Suppressor macrophage treated with lipopolysaccharide for 4 hours (primary cell): ENCODE measurements around the gene HTR6.

ENCODE experiments used
- DNase-seq: peaks from one replicate; pipeline ENCODE4 v3.0.0-alpha.2; 2020

Gene HTR6

DNA sequence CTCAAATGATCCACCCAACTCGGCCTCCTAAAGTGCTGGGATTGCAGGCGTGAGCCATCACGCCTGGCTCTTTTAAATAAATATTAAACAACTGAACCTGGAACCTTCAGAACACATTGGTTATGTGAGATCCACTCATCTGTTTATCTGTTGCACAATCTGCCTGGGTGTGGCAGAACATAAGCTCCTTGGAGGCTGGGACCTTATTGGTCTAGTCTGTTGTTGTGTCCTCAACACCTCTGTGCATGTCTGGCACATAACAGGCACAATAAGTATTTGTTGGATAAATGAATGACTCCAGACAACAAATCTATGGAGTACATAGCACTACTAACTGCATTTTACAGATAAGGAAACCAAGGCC lies 24.7 kb upstream of the HTR6 start:
- DNase-seq = no peak

GRCh38 chr1:19640363-19641316 lies 24.0 kb upstream of the HTR6 start:
- no peak for DNase-seq

DNA sequence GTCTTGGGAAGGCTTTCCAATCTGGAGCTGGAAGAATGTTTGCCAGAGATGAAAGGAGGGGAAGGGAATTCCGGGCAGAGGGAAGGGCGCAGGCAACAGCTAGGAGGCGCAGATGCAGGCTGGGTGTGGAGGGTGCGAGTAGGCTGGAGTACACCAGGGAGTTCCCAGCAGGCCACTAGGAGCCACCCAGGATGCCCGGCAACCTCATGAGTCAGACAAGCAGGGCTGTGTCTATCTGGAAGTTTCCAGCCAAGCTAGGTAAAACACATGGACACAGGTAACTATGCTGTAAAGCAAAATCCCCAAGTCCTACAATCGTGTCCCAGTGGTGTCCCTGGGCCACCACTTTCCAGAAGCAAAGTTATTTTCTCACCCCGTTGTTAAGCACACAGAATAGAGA lies 21.6 kb upstream of the HTR6 start:
- no peak for DNase-seq

- peak; percentile 49 for DNase-seq
These were observed 20.9 kb upstream of the HTR6 start, which contains the start of gene NBL1 for GRCh38 chr1:19643602-19644394. Gene NBL1 (plus strand): TSS chr1:19644311. CDS start chr1:19655031, 10,720 bp downstream.

DNA sequence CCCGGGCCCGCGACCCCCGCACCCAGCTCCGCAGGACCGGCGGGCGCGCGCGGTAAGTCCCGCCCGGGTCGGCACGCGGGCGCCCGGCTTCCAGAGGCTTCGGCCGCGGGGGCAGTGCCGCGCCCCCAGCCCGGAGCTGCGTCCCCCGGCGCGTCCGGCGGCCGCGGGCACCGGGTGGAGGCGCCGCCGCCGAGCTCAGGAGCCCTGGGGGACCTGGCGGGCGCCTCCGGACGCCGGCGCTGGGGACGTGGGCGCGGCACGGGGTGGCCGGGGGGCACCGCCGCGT lies 20.3 kb upstream of the HTR6 start:
- no peak for DNase-seq

DNA sequence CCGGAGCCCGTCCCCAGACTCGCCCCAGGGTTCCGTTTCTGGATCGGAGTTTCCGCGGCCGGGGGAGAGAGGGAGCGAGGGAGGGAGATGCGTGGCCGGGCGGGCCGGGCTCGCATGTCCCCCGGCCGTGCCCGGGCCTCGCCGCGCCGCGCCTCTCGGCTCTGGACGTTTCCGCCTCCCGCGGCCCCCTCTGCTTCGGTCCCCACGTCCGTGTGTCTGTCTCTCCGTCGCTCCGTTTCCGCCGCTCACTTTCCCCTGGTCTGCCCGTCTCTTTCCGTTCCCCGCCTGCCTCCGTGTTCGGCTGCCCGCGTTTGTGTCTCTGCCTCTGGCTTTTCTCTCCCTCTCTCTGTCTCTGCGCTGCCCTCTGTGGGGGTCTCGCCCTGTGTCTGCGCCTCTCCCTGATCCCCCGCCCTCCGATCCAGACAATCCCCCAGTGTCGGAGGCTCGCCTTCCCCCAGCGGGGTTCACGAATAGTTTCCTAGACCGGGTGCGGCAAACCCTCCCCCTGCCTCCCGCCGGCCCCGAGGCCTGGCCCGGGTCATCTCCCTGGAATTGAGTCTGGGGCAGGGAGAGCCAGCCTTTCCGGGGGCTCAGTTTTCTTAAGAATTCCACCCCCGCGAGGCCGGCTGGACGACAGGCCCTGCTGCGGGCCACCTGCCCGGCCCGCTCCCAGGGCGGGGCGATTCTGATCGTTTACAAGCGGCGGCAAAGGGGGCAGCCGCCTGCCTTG lies 19.8 kb upstream of the HTR6 start:
- peak; percentile 39 for DNase-seq

GRCh38 chr1:19645411-19646251 lies 19.0 kb upstream of the HTR6 start:
- DNase-seq = no peak

DNA sequence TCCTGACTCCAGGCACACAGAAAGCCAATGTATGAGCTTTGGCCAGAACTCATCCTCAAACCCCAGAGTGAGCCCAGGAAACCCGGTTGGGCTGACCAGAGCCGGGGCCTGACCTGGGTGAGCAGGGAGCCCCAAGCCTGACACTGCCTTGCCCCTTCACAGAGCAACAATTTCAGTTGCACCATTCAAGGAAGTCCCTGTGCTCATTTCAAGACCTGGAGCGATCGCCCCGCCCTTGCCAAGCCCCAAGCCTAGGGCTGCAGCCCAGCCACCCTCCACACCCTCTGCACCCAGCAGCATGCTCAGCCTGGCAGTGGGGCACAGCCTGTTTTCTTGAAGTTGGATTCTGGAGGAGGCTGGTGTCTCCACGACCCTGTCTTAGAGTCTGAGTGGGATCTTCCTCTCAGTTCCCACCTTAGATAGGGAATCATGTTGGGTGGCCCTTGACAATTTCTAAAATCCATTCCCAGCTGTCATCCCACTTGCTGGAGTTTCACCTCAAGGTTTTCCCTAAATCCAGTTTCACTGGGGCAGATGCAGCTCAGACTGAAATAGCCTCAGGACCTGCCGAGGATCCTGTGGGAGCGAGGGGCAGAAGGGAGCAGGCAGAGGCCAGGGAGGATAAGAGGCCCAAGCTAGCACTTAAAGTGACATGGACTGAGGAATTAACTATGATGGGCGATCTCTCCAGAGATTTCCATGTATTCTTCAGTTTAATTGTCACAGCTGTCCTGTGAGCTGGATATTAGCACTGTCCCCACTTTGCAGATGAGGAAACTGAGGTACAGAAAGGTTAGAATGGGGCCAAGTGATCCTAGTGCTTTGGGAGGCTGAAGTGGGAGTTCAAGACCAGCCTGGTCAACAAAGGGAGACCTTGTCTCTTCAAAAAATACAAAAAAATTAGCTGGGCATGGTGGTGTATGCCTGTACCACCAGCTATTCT lies 18.0 kb upstream of the HTR6 start:
- DNase-seq = peak; percentile 47

DNA sequence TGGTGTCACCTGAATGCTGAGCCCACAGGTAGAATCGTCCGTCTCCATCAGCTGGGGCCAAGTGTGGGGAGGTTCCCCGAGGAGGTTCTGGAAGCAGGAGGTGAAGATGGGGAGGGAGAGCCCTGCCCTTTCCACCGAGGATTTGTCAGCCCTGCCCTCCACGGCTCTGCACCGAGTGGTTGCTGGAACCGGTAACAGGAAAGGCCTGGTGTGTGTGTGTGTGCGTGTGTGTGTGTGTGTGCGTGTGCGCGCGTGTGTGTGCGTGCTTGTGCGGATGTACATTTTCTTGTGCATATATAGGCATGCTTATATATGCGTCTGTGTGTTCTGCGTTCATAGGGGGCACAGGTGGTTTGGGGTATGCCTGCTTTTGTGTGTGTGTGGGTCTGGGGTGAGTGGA lies 17.0 kb upstream of the HTR6 start:
- no peak for DNase-seq

DNA sequence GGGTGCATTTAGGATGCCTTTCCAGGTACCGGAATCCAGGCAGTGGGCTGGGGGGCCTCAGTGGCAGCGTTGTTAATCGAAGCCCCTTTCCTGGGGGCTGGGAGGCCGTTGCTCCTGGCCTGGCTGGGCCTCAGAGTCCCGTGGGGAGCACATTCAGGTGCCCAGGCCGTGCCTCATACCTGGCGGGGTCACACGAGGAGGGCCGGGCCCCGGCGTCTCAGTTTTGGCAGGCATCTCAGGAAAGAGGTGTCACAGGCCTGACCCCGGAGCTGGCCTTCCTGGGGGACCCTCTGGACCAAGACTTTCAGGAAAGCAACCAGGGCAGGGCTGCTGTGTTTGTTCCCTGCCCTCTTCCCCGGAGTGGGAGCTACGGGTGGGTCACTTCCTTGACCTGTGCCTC lies 16.4 kb upstream of the HTR6 start:
- DNase-seq = no peak

- DNase-seq = no peak
These were observed 16.0 kb upstream of the HTR6 start for GRCh38 chr1:19648689-19649088.

DNA sequence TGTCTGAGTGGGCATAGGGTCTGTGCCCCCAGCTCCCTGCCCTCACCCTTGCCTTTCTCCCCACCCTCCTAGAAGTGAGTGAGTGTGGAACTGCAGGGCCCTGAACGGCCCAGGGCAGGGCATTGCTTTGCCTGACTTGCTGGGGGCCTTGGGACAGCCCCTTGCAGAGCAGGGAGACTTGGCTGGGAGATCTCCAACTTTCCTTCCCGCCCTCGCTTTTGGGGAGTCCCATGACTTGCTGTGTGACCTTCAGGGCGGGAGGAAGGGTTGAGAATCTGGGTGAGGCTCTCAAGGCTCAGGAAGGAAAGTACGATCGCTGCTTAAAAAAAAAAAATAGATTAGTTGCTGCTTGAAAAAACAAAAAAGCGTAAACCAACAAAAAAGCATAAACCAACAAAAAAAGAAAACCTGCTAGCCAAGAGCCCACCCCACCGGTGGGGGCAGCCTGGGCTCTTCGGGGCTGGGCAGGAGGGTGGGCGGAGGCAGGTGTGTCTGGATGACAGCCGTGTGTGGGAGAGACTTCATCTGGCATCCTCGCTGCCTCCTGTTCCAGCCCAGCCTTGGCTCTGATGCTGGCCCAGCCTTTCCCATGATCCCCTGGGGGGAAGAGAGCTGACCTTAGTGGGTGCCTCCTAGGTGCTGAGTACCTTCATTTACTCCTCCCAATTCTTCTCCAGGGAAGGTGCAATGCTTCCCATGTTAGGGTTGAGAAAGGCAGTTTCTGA lies 14.1 kb upstream of the HTR6 start:
- no peak for DNase-seq

- DNase-seq = peak; percentile 57
These were observed 13.4 kb upstream of the HTR6 start for GRCh38 chr1:19651141-19651737.

GRCh38 chr1:19654386-19654785 lies 10.3 kb upstream of the HTR6 start:
- no peak for DNase-seq

- DNase-seq = no peak
These were observed 9.6 kb upstream of the HTR6 start for GRCh38 chr1:19654886-19655717.

DNA sequence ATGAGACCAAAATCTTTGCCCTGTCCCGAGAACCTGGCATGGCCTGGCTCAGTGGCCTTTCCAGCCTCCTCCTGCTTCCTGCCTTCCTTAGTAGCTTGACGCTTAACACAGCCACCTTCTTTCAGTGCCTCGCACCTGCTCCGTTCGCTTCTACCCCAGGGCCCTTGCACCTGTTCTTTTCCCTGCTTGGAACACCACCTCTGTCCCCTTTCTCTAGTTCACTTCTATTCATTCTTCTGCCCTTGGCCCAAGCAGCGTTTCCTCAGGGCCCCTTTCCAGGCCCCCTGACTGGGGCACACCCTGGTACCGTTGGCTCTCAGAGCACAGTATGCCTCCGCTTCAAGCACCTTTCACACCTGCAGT lies 9.0 kb upstream of the HTR6 start:
- DNase-seq = no peak

DNA sequence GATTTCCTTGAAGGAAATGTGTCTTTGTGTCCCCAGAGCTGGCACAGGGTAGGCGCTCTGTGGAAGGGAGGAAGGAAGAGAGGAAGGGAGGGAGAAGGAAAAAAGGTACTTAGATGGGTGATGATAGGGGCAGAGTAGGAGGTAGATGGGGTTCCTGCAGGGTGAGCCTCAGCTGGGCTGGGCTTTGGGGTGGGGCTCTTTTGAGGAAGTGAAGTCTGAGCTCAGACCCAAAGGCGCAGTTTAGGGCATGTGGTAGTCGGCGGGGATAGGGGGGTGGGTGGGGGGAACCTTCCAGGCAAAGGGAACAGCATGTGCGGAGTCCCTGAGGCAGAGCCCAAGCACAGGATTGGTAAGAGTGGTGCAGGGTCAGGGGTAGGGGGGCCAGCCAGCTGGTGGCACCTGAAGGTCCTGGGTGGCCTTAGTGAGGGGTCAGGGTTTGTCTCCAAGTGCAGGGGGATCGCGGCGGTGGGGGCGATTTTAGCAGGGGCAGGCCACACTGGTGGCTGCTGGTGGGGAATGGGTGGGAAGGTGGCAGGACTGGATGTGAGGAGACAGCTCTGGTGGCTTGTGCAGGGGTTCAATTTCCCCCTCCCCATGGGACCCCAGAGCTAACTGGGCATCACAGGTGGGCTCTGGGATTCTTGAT lies 8.4 kb upstream of the HTR6 start:
- DNase-seq = no peak

GRCh38 chr1:19656780-19657466 lies 7.8 kb upstream of the HTR6 start:
- DNase-seq = no peak
